ENCODE measurements around the gene ELP5.

DNA sequence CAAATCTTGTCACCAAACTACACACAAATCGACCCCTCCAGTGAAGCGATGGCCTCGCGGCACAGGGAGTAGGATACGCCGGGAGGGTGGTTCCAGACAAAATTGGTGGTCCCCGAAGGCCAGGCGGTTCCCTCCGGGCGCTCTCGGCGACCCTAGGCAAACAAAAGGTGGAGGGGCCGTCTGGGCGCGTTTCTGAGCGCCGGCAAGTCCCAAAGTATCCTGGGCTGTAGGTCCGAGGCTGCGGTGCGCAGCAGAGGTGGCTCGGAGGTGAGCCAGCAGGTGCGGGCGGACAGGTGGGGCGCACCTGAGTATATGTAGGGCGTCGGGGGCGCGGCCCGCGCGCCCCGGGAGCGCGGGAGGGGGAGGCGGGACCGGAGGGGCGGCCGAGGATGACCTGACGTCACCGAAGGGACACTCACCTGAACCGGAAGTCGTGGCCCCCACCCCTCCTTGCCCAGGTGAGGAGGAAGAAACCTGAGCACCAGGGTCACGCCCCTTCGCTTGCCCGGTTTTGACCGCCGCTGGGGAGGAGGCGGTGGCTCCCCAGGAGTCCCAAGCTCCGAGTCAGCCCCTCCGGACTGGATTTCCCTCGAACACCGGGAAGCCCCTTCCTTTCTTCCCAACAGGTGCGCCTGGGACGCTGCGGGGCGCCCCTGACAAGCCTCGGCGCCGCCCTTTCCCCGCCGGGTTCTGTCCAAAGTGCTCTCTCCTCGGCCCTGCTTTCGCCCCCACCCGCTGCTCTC lies 10.3 kb downstream of the ELP5 start, which contains the start of gene CLDN7:
- no peak for TF ChIP-seq EZH2 (IDR thresholded peaks at IDR 0.05; ENCODE audit: borderline replicate concordance, low read length)
- TF ChIP-seq, protein P1, sequence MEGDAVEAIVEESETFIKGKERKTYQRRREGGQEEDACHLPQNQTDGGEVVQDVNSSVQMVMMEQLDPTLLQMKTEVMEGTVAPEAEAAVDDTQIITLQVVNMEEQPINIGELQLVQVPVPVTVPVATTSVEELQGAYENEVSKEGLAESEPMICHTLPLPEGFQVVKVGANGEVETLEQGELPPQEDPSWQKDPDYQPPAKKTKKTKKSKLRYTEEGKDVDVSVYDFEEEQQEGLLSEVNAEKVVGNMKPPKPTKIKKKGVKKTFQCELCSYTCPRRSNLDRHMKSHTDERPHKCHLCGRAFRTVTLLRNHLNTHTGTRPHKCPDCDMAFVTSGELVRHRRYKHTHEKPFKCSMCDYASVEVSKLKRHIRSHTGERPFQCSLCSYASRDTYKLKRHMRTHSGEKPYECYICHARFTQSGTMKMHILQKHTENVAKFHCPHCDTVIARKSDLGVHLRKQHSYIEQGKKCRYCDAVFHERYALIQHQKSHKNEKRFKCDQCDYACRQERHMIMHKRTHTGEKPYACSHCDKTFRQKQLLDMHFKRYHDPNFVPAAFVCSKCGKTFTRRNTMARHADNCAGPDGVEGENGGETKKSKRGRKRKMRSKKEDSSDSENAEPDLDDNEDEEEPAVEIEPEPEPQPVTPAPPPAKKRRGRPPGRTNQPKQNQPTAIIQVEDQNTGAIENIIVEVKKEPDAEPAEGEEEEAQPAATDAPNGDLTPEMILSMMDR (IDR thresholded peaks at IDR 0.05; ENCODE audit: low read length), result no peak
